GM18870 (cell line): ENCODE data around the gene SOAT1.
"Not testable (repeated sequence)": the region's sequence is repeated elsewhere in the genome, so short reads cannot be mapped to it uniquely, and the experiment has no call there.

ENCODE experiments used
- ATAC-seq: cut with Tn5 transposase; IDR thresholded peaks from one replicate; pipeline ENCODE4 v1.9.1; 2021; ENCODE audit warnings: moderate library complexity; ENCODE audit not compliant: unreplicated experiment

Gene SOAT1

DNA sequence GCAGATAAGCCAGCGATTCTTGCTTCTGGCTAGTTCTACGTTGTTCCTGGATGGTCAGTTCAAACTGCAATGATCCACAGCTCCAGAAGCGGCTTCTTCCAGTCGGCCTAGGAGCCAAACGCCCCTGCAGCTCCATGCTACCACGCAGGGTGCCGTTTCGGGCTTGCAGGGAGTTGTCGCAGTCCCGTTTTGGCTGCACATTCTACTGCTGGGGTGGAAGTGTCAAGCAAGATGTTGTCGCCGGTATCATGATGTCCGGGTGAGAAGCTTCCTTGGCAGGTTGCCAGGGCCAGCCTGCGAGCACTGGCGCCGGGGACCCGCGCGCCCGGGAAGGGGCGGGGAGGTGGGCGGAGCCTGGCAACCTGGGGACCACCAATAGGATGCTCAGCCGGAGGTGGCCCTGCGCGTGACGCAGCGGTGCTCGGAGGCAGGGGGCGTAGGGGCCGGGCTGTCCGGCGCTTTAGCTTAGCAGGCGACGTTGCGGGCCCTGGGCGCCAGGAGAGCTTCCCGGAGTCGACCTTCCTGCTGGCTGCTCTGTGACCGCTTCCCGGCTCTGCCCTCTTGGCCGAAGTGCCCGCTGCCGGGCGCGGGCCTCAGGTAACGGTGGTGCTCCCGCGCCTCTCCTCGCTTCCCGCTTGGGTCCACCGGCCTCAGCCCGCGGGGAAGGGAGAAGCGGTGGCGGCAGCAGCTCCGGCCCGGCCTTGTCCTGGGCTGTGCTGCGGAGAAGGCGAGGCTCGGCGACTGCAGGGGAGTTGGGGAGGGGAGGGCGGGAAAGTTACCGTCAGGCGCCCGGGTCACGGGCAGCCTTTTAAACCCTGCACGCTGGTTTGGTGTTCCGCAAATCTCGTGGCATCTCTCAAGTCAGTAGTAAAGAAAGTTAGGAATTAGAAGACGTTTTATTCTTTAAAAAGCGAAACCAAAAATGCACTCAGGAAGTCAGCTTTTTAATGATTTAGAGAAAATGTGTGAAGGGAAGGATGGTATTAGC is at the start of gene SOAT1:
TSS of gene SOAT1 (plus strand) at position 458 of the 988 bp plus-strand sequence. CDS start 8,888 bp downstream, outside the sequence.
- ATAC-seq = peak; percentile 84

DNA sequence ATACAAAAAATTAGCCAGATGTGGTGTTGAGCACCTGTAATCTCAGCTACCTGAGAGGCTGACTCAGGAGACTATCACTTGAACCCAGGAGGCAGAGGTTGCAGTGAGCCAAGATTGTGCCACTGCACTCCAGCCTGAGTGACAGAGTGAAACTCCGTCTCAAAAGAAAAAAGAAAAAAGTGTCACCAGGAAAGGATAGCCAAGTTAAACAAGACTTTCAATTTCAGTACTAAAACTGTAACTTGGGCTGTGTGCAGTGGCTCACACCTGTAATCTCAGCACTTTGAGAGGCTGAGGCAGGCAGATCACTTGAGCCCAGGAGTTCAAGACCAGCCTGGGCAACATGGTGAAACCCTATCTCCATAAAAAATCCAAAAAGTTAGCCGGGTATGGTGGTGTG is 48.2 kb upstream of the SOAT1 start:
- not testable (repeated sequence) for ATAC-seq

- ATAC-seq = no peak
These were observed 45.7 kb upstream of the SOAT1 start for GRCh38 chr1:179247923-179248322.

- no peak for ATAC-seq
These were observed 41.9 kb upstream of the SOAT1 start for GRCh38 chr1:179251675-179252074.

DNA sequence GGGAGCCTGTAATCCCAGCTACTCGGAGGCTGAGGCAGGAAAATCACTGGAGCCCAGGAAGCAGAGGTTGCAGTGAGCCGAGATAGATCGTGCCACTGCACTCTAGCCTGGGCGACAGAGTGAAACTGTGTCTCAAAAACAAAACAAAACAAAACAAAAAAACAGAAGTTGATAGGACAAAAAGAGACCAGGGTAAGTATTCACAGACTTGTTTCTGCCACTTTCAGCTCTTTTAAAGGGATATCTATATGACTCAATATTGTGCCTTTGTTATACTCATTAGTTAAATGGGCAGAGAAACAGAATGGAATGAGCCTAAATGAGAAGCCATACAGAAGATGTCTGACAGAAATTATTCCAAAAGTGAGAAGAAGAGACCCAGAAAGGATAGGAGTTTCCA is 41.0 kb upstream of the SOAT1 start:
- ATAC-seq = peak; percentile 56

DNA sequence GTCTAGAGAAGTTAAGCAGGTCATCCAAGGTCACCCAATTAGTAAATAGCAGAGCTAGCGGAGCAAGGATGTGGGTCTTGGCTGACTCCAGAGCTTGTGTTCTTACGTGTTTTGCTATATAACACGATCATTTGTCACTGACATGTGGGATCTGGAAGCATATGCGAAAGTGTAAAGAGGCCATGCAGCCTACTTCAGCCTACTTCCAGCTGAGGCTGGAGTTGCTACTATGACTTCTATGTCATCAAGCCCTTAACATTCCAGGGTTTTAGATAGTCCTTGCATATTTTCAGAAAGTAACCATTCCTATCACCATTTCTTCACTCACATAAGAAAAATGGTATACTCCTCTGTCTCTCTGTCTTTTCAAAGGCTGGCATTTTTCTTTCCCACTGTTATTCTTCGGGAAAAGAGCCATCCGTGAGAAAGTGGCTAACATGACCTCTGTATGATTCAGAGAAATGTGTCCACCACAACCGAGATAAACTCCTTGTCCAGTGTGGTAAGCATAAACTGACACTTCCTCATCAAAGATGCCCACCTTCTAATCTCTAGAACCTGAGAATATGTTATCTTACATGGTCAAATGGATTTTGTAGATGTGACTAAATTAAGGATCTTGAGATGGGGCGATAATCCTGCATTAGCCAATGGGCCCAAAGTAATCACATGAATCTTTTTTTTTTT is 40.2 kb upstream of the SOAT1 start:
- ATAC-seq = no peak

GRCh38 chr1:179262183-179262582 is 31.4 kb upstream of the SOAT1 start:
- no peak for ATAC-seq

GRCh38 chr1:179263121-179263520 is 30.5 kb upstream of the SOAT1 start:
- no peak for ATAC-seq

- no peak for ATAC-seq
These were observed 29.1 kb upstream of the SOAT1 start for GRCh38 chr1:179264507-179264906.

DNA sequence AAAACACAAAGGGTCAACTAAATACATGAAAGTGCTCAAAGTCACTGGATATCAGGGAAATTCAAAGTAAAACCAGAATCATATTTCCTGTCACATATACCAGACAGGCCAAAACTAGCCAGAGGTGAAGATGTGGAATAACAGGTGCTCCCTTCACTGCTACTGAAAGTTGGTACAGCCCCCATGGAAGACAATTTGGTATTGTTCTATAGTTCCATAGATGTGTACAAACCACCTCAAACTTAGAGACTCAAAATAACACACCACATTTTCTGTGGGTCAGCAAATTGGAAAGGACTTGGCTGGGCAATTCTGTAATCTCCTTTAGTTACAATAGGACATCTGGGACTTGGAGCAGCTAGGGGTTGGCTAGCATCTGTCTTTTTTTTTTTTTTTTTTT is 24.5 kb upstream of the SOAT1 start:
- no peak for ATAC-seq

DNA sequence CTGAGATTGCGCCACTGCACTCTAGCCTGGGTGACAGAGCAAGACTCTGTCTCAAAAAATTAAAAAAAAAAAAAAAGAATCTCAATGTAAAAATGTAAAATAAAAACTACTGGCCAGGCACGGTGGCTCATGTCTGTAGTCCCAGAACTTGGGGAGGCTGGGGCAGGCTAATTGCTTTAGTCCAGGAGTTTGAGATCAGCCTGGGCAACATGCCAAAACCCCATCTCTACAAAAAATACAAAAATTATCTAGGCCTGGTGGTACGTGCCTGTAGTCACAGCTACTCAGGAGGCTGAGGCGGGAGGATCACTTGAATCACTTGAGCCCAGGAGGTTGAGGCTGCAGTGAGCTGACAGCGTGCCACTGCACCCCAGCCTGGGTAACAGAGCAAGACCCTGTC is 19.2 kb upstream of the SOAT1 start:
- ATAC-seq = not testable (repeated sequence)

GRCh38 chr1:179278920-179279319 is 14.7 kb upstream of the SOAT1 start:
- ATAC-seq = no peak

- ATAC-seq = no peak
These were observed 9.6 kb upstream of the SOAT1 start for GRCh38 chr1:179283992-179284391.

- no peak for ATAC-seq
These were observed 5.7 kb upstream of the SOAT1 start for GRCh38 chr1:179287946-179288345.

- no peak for ATAC-seq
These were observed 4.6 kb upstream of the SOAT1 start for GRCh38 chr1:179288977-179289376.

GRCh38 chr1:179295164-179295755 is 1.7 kb downstream of the SOAT1 start:
- ATAC-seq = no peak

DNA sequence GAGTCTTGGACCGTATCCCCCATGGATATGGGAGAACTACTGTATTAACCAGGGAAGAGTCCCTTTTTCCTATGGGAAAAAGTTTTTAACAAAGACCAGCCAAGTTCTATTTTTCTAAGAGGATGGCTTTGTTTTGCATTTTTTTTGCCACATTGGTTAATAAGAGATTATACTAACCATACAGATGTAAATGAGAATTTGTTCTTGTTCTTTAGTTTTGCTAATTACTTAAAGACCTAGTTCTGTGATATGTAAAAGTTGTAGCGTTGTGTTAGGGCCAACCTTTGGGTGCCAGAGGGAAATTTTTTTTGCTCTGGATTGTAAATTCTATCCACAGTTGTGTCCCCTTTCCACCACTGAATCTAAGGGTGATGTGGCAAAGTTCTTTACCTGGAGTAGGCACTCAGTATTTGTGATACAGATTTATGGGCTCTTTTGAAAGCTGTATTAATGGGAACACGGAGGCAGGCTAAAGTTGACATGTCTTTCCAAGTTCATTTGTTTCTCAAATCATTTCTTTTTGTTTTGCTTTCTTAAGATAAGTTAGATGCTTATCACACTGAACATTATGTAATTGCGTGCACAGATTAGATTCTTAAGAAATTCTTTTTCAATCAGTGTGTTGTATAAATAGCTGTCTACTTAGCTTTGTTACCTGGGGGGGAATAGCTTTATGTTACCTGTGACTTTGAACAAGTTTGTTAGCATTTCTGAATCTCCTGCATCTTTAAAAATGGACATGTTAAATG is 2.9 kb downstream of the SOAT1 start:
- no peak for ATAC-seq

GRCh38 chr1:179297105-179297378 is 3.4 kb downstream of the SOAT1 start:
- no peak for ATAC-seq

DNA sequence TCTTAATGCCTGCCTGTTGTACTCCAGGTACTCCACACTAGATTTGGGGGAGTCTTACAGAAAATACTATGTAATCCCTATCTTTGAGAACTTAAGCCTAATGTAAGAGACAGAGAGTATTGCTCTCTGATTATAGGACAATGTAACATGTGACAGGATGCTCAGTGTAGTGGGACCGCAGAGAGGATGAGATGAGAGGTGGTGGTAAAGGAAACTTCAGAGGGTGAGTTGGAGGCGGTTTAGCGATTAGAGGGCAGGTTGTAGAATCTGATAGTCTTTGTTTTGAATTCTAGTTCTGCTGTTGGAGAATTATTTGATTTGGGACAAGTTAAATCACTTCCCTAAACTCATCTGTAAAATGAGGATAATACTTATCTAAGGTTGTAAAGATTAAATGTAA is 5.4 kb downstream of the SOAT1 start:
- peak; percentile 73 for ATAC-seq

DNA sequence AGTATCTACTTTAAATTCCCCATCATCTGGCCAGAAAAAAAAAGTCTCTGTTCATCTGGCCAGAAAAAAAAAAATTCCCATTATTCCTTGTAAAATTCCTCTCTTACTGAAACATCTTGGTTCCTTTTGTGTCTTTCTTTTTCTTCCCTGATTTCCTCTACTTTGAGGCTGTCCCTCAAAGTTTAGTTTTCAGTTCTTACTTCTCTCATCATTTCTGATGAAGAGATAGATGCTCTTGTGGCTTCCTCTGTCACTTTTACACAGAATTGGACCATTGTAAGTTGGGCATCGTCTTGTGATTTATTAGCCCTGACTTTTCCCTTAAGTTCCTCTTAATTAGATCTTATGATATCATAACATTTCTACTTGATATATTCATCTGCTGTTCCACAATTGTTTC is 6.5 kb downstream of the SOAT1 start:
- no peak for ATAC-seq

DNA sequence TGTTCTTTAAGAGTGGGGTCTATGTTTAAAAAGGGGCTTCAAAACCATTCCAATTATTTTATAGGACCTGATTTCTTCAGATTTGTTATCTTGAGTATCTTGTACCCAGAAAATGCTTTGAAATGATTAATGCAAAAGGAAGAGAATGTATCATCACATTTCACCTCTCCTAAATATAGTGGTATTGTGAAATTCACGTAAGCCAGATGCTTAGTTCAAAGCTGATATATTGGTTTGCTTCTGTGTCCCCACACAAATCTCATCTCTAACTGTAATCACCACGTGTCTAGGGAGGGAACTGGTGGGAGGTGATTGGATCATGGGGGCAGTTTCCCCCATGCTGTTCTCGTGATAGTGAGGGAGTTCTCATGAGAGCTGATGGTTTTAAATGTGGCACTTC is 8.5 kb downstream of the SOAT1 start:
- ATAC-seq = no peak
